ENCODE results near the gene LIX1.
"Not testable (repeated sequence)": the region's sequence is repeated elsewhere in the genome, so short reads cannot be mapped to it uniquely, and the experiment has no call there.

The LIX1 gene

GRCh38 chr5:97142521-97143254 is at the start of gene LIX1:
Gene LIX1, minus strand, starts transcription at chr5:97142611. Its CDS starts 35 bp downstream, at chr5:97142576.
- H3K4me3 ChIP-seq, result no peak within 1 kb of the TSS
- H4K20me1 ChIP-seq, result no peaks in the 10 kb centered on the region
- no peak within 1 kb of the TSS for H3K9ac ChIP-seq
- no peaks in the 10 kb centered on the region for H3K4me1 ChIP-seq
- no peak within 1 kb of the TSS for H3K4me2 ChIP-seq
- H3K9me3 ChIP-seq (replicated peaks in 1 of 11), result no peaks in the 10 kb centered on the region
- no peak for TF ChIP-seq Cebpa-rat (IDR thresholded peaks at IDR 0.05)
- H3K36me3 ChIP-seq, result no peaks in the 10 kb centered on the region
- H3K27me3 ChIP-seq, result no peaks in the 10 kb centered on the region
- H3K27ac ChIP-seq, result no peak within 1 kb of the TSS

DNA sequence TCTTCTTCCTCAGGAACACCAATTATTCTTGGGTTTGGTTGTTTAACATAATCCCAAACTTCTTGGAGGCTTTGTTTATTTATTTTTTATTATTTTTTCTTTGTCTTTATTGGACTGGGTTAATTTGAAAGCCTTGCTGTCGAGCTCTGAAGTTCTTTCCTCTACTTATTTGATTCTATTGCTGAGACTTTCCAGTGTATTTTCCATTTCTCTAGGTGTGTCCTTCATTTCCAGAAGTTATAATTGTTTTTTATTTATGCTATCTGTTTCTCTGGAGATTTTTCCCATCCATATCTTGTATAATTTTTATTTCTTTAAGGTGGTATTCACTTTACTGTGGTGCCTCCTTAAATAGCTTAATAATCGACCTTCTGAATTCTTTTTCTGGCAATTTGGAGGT is 49.5 kb upstream of the LIX1 start:
- TF ChIP-seq Cebpa-rat (IDR thresholded peaks at IDR 0.05), result no peak
- Histone ChIP-seq H4K20me1 (no peaks in the 10 kb centered on the region), H3K4me1 (peaks cover 20 to 29% (median 27%) of the 10 kb centered on the region in 10 experiments), H3K9me3 (replicated peaks in 1 of 11) (peaks cover 35 to 71% (median 55%) of the 10 kb centered on the region in 11 experiments), H3K9ac (peak overlapping the region in 4 of 11 experiments; percentile 59 to 70 (median 64); a peak in 3 of 22 replicates), H3K27me3 (no peaks in the 10 kb centered on the region), H3K36me3 (no peaks in the 10 kb centered on the region; a peak in 1 of 22 replicates), H3K4me3 (peak overlapping the region in 3 of 10 experiments; percentile 7 to 49 (median 15); a peak in 3 of 20 replicates), H3K27ac (peak overlapping the region in 8 of 11 experiments; percentile 67 to 86 (median 76); a peak in 11 of 22 replicates), H3K4me2 (peak overlapping the region in 6 of 11 experiments; percentile 61 to 86 (median 72); a peak in 10 of 22 replicates)

DNA sequence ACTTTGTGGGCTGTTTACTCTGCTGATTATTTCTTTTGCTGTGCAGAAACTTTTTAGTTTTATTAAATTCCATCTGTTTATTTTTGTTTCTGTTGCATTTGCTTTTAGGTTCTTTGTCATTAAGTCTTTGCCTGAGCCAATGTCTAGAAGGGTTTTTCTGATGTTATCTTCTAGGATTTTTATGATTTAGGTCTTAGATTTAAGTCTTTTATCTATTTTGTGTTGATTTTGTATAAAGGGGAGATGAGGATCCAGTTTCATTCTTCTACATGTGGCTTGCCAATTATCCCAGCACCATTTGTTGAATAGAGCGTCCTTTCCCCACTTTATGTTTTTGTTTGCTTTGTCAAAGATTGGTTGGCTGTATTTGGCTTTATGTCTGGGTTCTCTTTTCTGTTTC is 47.1 kb upstream of the LIX1 start:
- Histone ChIP-seq H3K4me1 (peaks cover 17 to 26% (median 24%) of the 10 kb centered on the region in 10 experiments), H3K9me3 (replicated peaks in 1 of 11) (peaks cover 35 to 66% (median 56%) of the 10 kb centered on the region in 11 experiments)
- H3K36me3 ChIP-seq, H3K27me3 ChIP-seq, H3K9ac ChIP-seq, H3K4me3 ChIP-seq, H4K20me1 ChIP-seq, H3K27ac ChIP-seq, H3K4me2 ChIP-seq: not testable (repeated sequence)

- H3K4me1 ChIP-seq, result peaks cover 20 to 29% (median 26%) of the 10 kb centered on the region in 10 experiments
- no peaks in the 10 kb centered on the region for H3K27me3 ChIP-seq
- no peak for TF ChIP-seq Cebpa-rat (IDR thresholded peaks at IDR 0.05)
- H3K9me3 ChIP-seq (replicated peaks in 1 of 11), result peaks cover 0 to 20% (median 12%) of the 10 kb centered on the region in 11 experiments; a peak in 14 of 22 replicates
- peak overlapping the region; percentile 86 to 94 (median 89); a peak in 21 of 22 replicates for H3K9ac ChIP-seq
- H4K20me1 ChIP-seq, result peaks cover 0 to 29% (median 10%) of the 10 kb centered on the region in 11 experiments; a peak in 11 of 22 replicates
- H3K36me3 ChIP-seq, result peaks cover 7 to 24% (median 13%) of the 10 kb centered on the region in 11 experiments; a peak in 21 of 22 replicates
- peak overlapping the region; percentile 89 to 98 (median 94) for H3K27ac ChIP-seq
- H3K4me2 ChIP-seq, result peak overlapping the region; percentile 43 to 97 (median 92)
- H3K4me3 ChIP-seq, result peak overlapping the region; percentile 73 to 88 (median 80); a peak in 19 of 20 replicates
Measured at GRCh38 chr5:97183930-97184213, 41.5 kb upstream of the LIX1 start.

DNA sequence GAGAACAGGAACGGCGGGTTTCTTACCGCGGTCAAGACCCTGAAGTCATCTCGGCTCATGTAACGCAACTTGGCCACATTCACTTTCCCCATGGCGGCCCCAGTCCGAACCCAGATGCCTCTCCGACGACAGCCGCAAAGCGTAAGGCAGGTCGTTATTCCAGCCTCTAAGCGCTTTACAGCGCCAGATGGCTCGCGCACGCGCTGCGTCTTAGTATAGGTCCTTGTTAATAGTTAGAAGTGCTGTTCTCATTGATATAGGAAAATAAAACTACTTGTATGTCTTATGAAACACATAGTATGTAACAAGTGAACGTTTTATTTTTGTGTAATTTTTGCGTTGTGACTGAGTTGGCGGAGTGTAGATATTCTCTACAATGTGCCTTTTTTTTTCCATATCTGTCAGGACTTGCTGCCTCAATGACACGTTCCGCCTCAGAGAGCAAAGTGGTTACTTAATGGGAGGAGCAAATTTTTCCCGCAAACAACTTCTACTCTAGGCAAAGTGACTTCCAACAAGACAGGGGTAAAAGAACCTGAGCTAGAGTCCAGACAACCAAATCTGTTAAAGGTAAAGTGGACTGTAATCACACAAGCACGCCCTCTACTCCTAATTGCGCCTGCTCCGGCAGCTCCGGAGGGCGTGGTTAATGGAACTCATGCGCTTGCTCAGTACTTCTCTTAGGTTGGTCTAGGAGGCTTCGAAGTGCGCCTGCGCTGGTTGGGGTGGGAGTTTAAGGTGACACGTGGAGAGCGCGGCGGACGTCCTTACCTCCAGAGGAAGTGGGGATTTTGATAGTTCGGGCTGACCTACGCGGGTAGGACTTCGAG is 40.9 kb upstream of the LIX1 start, which contains the start of gene RIOK2:
RIOK2 (minus strand) TSS at position 148 of the 830 bp plus-strand sequence; CDS start at position 92, 56 bp downstream.
- Histone ChIP-seq H3K36me3 (peaks cover 12 to 30% (median 18%) of the 10 kb centered on the region in 11 experiments), H3K9me3 (replicated peaks in 1 of 11) (peaks cover 0 to 14% (median 11%) of the 10 kb centered on the region in 11 experiments; a peak in 14 of 22 replicates), H3K9ac (peak within 1 kb of the TSS; percentile 86 to 94 (median 89)), H3K27ac (peak within 1 kb of the TSS; percentile 89 to 98 (median 94)), H3K27me3 (no peaks in the 10 kb centered on the region), H3K4me1 (peaks cover 20 to 29% (median 26%) of the 10 kb centered on the region in 10 experiments), H3K4me2 (peak within 1 kb of the TSS; percentile 81 to 99 (median 95)), H3K4me3 (peak within 1 kb of the TSS; percentile 73 to 88 (median 80)), H4K20me1 (peaks cover 0 to 34% (median 14%) of the 10 kb centered on the region in 11 experiments; a peak in 14 of 22 replicates)
- no peak; a peak in 1 of 22 replicates for TF ChIP-seq Cebpa-rat (IDR thresholded peaks at IDR 0.05)

DNA sequence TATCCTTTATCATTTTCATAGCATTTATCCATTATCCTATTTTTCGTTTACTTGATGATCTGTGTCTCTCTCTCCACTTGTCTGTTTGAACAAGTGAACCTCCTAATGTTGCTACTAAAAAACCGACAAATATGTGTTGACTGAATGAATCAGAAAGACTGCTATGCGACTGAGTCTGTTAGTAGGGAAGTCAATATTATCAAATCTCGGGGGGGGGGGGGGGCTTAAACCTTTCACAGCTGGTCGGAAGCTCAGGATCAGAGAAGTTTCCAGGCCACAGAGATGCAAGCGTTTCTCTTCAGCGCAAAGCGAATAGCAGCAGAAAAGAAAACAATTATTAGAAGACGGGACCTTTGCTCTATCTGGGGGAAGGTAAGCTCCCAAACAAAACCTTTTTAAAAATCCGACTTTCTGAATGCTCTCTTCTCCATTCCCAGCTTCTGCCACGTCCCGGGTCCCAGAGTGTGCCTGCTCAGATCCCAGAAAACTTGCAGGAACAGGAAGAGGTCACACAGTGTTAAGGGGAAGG is 40.2 kb upstream of the LIX1 start:
- Histone ChIP-seq H3K27ac (peak overlapping the region; percentile 89 to 98 (median 94)), H3K4me3 (peak overlapping the region; percentile 73 to 88 (median 80)), H3K36me3 (peaks cover 19 to 36% (median 25%) of the 10 kb centered on the region in 11 experiments), H3K9ac (peak overlapping the region; percentile 86 to 94 (median 89)), H3K4me2 (peak overlapping the region; percentile 81 to 99 (median 95)), H3K27me3 (no peaks in the 10 kb centered on the region), H3K4me1 (peaks cover 20 to 29% (median 26%) of the 10 kb centered on the region in 10 experiments), H4K20me1 (peaks cover 0 to 37% (median 18%) of the 10 kb centered on the region in 11 experiments; a peak in 14 of 22 replicates), H3K9me3 (replicated peaks in 1 of 11) (peaks cover 0 to 12% (median 9%) of the 10 kb centered on the region in 11 experiments; a peak in 14 of 22 replicates)
- no peak for TF ChIP-seq Cebpa-rat (IDR thresholded peaks at IDR 0.05)

GRCh38 chr5:97181856-97182545 is 39.6 kb upstream of the LIX1 start:
- Histone ChIP-seq H4K20me1 (peaks cover 0 to 37% (median 18%) of the 10 kb centered on the region in 11 experiments; a peak in 14 of 22 replicates), H3K27ac (peak overlapping the region; percentile 89 to 98 (median 94); a peak in 21 of 22 replicates), H3K4me1 (peaks cover 20 to 29% (median 26%) of the 10 kb centered on the region in 10 experiments), H3K9ac (peak overlapping the region; percentile 86 to 94 (median 89)), H3K9me3 (replicated peaks in 1 of 11) (peaks cover 0 to 12% (median 9%) of the 10 kb centered on the region in 11 experiments; a peak in 14 of 22 replicates), H3K27me3 (no peaks in the 10 kb centered on the region), H3K36me3 (peaks cover 26 to 43% (median 32%) of the 10 kb centered on the region in 11 experiments), H3K4me2 (peak overlapping the region; percentile 81 to 99 (median 95)), H3K4me3 (peak overlapping the region; percentile 73 to 88 (median 80))
- no peak for TF ChIP-seq Cebpa-rat (IDR thresholded peaks at IDR 0.05)

- H3K4me3 ChIP-seq; H3K27me3 ChIP-seq; H3K4me2 ChIP-seq; H3K9ac ChIP-seq; H3K27ac ChIP-seq; H3K9me3 ChIP-seq (replicated peaks in 1 of 11): not testable (repeated sequence)
- H3K4me1 ChIP-seq, result peaks cover 20 to 29% (median 26%) of the 10 kb centered on the region in 10 experiments
- peaks cover 0 to 37% (median 20%) of the 10 kb centered on the region in 11 experiments; a peak in 14 of 22 replicates for H4K20me1 ChIP-seq
- H3K36me3 ChIP-seq, result peaks cover 51 to 68% (median 57%) of the 10 kb centered on the region in 11 experiments
Measured at GRCh38 chr5:97179457-97179856, 37.0 kb upstream of the LIX1 start.
